Glomerular endothelial cell (primary cell): ENCODE measurements around the gene SIGLEC7. TPM values are rescaled to one million over a fixed set of nuclear protein-coding genes. Genes with fewer than 3 reads are reported as not detected.
A peak's percentile ranks its signal among the peaks of the same experiment; 100 is the strongest.

Source experiments
- DNase-seq: peaks from one replicate; pipeline ENCODE4 v3.0.0-alpha.2; 2011; ENCODE audit warnings: low read depth, low spot score; ENCODE audit errors: extremely low read depth
- total RNA-seq: library from RNA; depleted of rRNA; stranded (reverse); fragments of >200 nt; gene quantifications from 2 replicates; pipeline ENCODE4 v1.2.3, GENCODE V29; 2015

Gene SIGLEC7
- not detected in 2 replicates for total RNA-seq

DNA sequence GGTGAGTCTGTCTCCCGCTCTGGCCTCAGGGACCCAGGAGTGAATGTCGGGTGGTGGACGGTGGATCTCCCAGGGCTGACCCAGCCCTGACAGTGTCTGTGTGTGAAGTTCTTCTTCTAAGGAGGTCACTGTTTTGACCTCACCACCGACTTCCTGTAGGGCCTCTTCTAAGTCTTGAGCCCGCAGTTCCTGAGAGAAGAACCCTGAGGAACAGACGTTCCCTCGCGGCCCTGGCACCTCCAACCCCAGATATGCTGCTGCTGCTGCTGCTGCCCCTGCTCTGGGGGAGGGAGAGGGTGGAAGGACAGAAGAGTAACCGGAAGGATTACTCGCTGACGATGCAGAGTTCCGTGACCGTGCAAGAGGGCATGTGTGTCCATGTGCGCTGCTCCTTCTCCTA lies at the start of gene SIGLEC7:
Gene SIGLEC7, plus strand, starts transcription at position 183 of the 400 bp plus-strand sequence. Its CDS starts 69 bp downstream, at position 252.
- no peak for DNase-seq

DNA sequence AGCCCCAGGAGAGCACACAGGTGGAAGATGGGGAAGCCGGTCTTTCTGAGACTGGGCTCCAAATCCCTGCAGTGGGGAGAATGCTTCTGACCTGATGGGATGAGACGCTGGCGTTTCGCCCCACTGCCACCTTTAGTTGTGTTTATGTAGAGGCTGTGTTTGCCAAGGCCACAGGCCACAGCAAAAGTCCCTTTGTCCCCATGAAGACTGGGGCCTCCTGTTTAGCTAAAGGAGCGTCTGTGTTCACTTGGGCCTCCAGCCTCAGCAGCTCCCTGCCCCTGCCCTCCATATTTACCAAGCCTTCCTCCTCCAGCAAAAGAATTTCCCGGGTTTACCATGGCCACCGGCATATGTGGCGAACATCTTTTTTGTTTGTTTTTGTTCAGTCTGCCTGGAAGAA lies 49.0 kb upstream of the SIGLEC7 start:
- DNase-seq, result no peak

DNA sequence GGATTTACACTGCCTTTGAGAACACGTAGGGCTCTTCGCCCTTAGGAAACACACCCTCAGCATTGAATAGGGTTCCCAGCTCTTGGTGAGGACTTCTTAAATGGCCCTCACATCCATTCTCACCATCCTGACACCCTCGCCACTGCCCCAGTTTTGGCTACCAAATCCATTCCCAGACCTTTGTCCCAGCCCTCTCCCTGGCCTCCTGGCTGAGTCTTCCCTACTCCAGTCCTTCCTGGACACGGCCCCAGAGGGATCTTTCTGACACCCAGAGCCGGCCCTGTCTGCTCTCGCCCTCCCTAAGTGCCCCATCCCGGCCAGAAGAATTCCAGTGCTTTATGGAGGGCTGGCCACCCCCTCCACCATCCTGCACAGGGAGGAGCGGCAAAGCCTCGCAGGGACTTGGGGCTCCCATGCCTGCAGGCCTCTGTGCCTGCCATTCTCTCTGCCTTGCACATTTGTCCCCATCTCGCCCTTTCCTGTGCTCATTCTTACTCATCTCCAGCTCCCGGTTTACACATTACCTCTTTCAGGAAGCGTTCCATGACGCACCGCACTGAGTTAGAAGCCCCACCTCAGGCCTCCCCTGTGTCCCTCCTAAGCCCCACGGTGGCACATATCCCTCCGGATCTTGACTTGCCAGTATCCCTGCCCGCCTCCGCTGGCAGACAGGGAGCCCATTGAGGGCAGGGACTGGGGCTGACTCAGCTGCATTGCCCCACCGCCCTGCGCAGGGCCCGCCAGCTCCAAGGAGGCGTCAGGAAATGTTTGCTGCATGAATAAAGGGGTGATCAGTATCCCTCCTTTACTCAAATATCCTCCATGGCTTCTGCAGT lies 48.4 kb upstream of the SIGLEC7 start:
- DNase-seq, result no peak

- DNase-seq, result no peak
Observed at GRCh38 chr19:51094696-51095279, 47.3 kb upstream of the SIGLEC7 start.

DNA sequence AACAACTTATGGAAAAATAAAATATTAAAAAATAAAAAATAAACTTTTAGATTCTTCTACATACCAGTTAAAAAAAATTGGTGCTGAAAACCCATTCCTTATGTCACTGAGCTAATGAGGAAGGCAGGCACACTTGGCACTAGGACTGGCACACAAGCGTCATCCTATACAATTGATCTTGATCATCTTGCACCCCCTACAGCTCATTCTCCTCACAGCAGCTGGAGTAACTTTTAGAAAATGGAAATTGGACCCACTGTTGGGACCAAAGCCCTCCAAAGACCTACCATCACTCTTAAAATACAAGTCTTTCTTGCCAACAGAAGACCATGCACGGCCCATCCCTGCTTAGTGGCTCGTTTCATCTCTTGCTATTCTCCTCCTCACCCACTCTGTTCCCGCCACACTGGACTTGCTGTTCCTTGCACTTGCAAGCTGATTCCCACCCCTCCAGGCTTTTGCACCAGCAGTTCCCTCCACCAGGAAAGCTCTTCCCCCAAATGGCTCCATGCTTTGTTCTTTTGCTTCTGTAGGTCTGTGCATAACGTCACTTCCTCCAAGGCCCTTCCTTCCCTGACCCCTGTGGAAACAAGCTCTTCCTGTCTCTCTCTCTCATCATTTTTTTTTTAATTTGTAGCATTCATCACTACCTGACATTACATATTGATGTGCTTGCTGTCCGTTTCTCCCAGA lies 45.5 kb upstream of the SIGLEC7 start:
- no peak for DNase-seq

- DNase-seq, result no peak
Observed at GRCh38 chr19:51097166-51097738, 44.8 kb upstream of the SIGLEC7 start.

DNA sequence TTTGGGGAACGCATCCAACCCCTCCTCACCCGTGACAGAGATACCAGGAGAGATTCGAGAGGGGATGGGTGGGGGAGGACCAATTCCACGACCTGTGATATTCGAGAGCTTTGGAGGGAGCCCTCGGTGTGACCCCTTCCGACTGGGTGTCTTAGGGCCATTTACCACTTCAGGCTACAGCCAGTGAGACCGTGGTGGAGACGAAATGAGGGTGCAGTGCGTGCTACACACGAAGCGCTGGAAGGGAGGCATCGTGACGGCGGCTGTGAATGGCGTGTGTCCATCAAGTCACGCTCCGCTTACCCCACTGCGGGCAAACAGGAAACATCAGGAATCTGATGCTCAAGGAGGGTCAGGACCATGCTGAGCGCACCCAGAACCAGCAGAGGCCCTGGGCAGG lies 44.3 kb upstream of the SIGLEC7 start:
- DNase-seq, result no peak

DNA sequence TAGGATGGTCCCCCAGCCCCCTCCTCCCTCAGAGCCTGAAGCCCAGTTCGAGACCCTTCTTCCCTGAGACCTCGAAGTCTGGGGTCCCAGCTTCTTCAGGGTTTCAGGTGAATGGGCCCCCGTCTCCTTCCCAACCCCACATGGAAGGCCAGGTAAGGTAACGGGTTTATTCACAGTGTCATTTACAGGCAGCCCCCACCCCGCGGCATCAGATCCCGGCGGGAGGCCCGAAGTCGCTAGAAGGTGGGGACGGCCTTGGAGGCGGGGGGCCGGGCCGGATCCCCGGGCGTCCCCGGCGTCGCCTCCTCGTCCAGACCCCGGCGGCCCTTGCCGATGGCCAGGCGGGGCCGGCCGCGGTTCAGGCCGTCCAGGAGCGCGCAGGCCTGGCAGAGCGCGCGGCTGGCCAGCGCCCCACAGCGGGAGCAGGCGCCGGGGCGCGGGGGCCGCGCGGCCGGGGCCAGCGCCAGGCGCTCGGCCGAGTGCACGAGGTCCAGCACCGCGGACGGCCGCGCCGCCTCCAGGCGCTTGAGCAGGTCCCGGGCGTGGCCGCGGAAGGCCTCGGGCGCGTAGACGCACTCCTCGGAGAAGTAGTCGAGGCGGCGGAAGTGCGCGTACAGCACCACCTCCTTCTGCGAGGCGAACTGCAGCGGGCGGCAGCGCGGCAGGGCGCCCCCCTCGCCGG lies 43.6 kb upstream of the SIGLEC7 start:
- no peak for DNase-seq

DNA sequence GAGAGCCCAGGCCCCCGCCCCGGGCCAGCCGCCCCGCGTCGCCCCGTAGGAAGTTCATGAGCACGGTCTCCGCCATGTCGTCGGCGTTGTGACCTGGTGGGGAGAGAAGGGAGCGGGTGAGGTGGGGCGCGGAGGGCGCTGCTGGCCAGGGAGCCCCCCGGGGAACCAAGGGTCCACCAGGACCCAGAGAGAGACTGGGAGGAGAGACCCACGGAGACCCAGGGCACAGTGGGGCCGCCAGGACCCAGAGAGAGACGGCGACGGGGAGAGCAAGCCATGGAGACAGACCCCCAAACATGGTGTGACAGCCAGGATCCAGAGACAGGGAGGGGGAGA lies 43.1 kb upstream of the SIGLEC7 start:
- DNase-seq, result no peak

- no peak for DNase-seq
Observed at GRCh38 chr19:51100601-51101000, 41.5 kb upstream of the SIGLEC7 start.

DNA sequence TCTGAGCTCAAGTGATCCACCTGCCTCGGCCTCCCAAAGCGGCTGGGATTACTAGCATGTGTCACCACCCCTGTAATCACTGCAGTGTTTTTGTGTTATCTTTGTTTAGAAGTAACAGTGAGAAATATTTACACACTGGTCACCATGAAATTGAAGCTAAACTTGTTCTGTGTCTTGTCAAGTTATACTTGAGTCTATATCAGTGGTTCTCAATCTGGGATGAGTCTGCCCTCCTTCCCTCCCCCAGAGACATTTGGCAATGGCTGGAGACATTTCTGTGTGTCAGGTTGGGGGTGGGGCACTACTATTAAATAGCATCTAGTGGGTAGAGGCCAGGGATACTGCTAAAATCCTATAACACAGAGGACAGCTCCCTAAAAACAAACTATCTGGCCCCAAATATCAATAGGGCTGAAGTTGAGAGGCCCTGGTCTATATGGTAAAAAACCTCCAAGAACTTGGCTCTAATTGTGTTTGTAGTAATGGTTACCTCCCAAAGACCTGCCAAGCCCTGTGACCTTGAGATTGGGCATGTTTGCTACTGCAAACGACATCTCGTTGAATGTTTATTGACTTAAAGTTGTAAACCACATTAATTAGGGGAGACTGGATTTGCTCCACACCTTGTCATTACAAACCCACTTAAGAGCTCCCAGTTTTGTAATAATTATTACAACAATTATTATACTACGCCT lies 40.8 kb upstream of the SIGLEC7 start:
- no peak for DNase-seq

DNA sequence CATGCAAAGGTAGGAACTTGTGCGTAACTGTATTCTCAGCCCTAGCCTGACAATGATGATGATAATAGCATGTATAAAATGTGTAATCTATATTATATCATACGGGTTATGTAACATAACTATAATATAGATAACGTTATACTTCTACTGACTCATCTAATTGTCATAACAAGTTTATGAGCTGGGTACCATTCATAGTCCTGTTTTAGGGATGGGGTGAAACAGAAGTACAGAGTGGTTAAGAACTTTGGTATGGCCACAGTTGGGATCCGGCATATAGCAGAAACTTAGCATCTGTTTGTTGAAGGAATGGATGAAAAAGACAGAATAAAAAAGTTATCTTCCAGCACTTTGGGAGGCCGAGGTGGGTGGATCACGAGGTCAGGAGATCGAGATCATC lies 39.1 kb upstream of the SIGLEC7 start:
- DNase-seq, result no peak

DNA sequence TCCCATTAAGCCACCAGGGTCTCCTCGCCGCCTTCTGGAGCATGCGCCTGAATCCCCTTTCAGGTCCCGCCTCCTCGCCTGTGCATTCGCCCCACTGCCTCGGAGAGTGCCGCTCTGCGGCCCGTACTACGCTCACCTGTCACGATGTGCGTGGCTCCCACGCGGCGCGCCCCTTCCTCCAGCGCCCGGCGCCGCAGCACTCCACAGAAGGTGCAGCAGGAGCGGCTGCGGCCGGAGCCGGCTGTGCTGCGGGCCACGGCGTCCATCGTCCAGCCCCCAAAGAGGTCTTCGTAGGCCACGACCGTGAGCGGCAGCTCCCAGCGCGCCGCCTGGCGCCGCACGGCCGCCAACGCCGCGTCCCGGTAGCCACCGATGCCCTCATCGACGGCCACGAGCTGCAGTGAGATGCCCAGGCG lies 38.2 kb upstream of the SIGLEC7 start:
- no peak for DNase-seq

GRCh38 chr19:51107406-51108065 lies 34.6 kb upstream of the SIGLEC7 start:
- no peak for DNase-seq

DNA sequence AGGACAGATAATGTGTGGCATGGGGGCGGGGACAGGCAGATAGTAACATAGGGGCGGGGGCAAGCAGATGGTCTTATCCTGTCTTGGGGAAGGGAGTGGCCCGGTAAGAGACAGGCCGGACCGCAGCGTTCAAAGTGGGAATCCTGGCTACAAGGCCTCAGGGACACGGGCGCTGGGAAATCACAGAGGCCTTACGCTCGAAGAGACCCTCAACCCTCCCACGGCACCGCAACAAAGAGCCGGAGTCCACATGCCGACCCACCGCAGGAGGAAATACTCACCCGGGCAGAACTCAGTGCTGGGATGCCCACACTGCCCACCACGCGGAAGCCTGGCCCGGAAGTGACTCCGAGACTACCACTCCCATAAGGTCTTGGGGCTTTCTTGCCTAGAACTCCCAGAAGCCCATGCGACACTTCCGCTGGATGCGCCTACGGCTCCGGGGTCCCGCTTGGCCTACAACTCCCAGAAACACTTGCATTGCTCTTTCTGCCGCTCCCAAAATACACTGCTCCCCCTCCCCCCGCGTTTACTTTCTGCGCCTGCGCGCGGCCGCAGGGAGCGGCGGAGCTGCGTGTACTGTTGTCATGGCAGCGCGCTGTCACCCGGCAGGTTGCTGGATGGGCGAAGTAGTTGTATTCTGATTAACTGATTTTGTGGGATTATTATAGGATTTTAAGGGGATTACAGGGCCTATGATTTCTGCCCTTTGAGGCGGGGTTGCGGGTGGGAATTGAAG lies 33.9 kb upstream of the SIGLEC7 start, which contains the start of gene CTU1:
Gene CTU1, minus strand, starts transcription at position 344 of the 739 bp plus-strand sequence. CDS start 3,840 bp downstream, outside the sequence.
- peak; percentile 94 for DNase-seq

DNA sequence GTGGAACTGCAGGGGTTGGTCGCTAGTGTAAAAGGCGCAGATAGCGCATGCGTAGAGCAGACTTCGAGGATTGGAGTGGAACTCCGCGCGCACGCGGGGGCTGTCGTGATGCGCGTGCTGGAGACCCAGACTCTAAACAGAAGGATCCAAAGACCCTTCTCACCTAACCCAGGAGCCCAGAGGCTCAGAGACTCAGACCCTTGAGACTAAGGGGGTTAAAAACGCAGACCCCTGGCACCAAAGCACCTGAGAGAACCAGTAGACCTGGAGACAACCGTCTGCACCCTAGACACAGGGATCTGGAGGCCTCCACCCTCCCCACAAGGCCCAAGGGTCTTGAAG lies 33.3 kb upstream of the SIGLEC7 start:
- DNase-seq, result no peak

GRCh38 chr19:51110666-51110971 lies 31.5 kb upstream of the SIGLEC7 start:
- no peak for DNase-seq

- DNase-seq, result no peak
Observed at GRCh38 chr19:51111606-51112005, 30.5 kb upstream of the SIGLEC7 start.

GRCh38 chr19:51114087-51114729 lies 27.9 kb upstream of the SIGLEC7 start:
- no peak for DNase-seq
